GM12878 (cell line): ENCODE data around the gene ACVR1B. TPM values are rescaled to one million over a fixed set of nuclear protein-coding genes. Genes with fewer than 3 reads are reported as not detected.

Experiments
- ATAC-seq: fragments of 200-7000 bp; cut with Tn5 transposase; 3 replicates; pipeline ENCODE4 v1.9.1; 2020; ENCODE audit warnings: mild to moderate bottlenecking, moderate library complexity
- BruUV-seq: library from RNA; stranded (reverse); fragments of 400-500 nt; replicated peaks from 2 replicates; lab custom pipeline; 2021; lab: Mats Ljungman, UMichigan
- CTCF ChIA-PET: fragments of 300-600 bp; sonication (Branson Sonifier 250); formaldehyde crosslinking; extraction: SDS; loops from one replicate; lab custom pipeline; 2021; ENCODE audit warnings: inconsistent platforms; lab: Yijun Ruan, JAX
- POLR2A ChIA-PET: fragments of 350-600 bp; formaldehyde crosslinking; extraction: SDS; loops from one replicate; lab custom pipeline; 2021; ENCODE audit warnings: inconsistent platforms; lab: Charles Lee
- RAD21 ChIA-PET: fragments of 300-600 bp; sonication (Branson Sonifier 250); formaldehyde crosslinking; loops from one replicate; lab custom pipeline; 2023; ENCODE audit warnings: antibody characterized with exemption; ENCODE audit not compliant: unreplicated experiment; lab: Charles Lee
- SMC1A ChIA-PET: fragments of 300-600 bp; sonication (Branson Sonifier 250); formaldehyde crosslinking; loops from one replicate; lab custom pipeline; 2023; ENCODE audit not compliant: unreplicated experiment, uncharacterized antibody; lab: Charles Lee
- DNase-seq: peaks from one replicate; pipeline ENCODE4 v3.0.0-alpha.2; 2011; ENCODE audit warnings: low read depth, low spot score
- FAIRE-seq: peaks from 3 replicates; lab custom pipeline; 2011; peaks lifted over from hg19 to GRCh38; lab: Jason Lieb, UNC
- H2AFZ ChIP-seq: 2 replicates; pipeline ENCODE4 v1.6.0; 2011; ENCODE audit warnings: low read depth, low read length, control low read depth; ENCODE audit not compliant: control insufficient read depth
- H3K27ac ChIP-seq: 2 replicates; pipeline ENCODE4 v1.5.1; 2011; ENCODE audit warnings: control low read depth; ENCODE audit not compliant: control insufficient read depth, insufficient read depth
- H3K27me3 ChIP-seq, 2 experiments: replicated peaks in 1 of 2; 2 replicates each; pipeline versions ENCODE4 v1.6.0 to v1.6.1; 2011; ENCODE audit warnings: low read length in 1 of 2; ENCODE audit not compliant: control insufficient read depth in 2 of 2, insufficient read depth in 2 of 2
- H3K36me3 ChIP-seq, 2 experiments: 2 replicates each; pipeline ENCODE4 v1.5.1; 2011; ENCODE audit warnings: low read length in 1 of 2; ENCODE audit not compliant: control insufficient read depth in 2 of 2, insufficient read depth in 2 of 2
- H3K4me1 ChIP-seq: 2 replicates; pipeline ENCODE4 v1.6.1; 2011; ENCODE audit warnings: mild to moderate bottlenecking, low read length, moderate library complexity, mixed read lengths; ENCODE audit not compliant: control insufficient read depth, insufficient read depth
- H3K4me2 ChIP-seq: 2 replicates; pipeline ENCODE4 v1.6.0; 2011; ENCODE audit warnings: control low read depth; ENCODE audit not compliant: control insufficient read depth, insufficient read depth
- H3K4me3 ChIP-seq: fragments of 200-600 bp; sonication (generic); 2 replicates; pipeline ENCODE4 v1.5.1; 2016
- H3K79me2 ChIP-seq: 2 replicates; pipeline ENCODE4 v1.6.0; 2011; ENCODE audit warnings: low read length; ENCODE audit not compliant: control insufficient read depth, insufficient read depth
- H3K9ac ChIP-seq: 2 replicates; pipeline ENCODE4 v1.8.0; 2011; ENCODE audit warnings: low read length, control low read depth, mixed read lengths; ENCODE audit not compliant: control insufficient read depth, insufficient read depth
- H3K9me3 ChIP-seq: replicated peaks from 3 replicates; pipeline ENCODE4 v1.5.1; 2011; ENCODE audit warnings: mild to moderate bottlenecking, low read length; ENCODE audit not compliant: control insufficient read depth, insufficient read depth
- H4K20me1 ChIP-seq: 2 replicates; pipeline ENCODE4 v1.6.0; 2011; ENCODE audit not compliant: control insufficient read depth, insufficient read depth
- BCL11A ChIP-seq: IDR thresholded peaks from 2 replicates; pipeline ENCODE4 v1.6.1; 2011; ENCODE audit warnings: low read depth, low read length
- CREB1 ChIP-seq: IDR thresholded peaks from 2 replicates; pipeline ENCODE4 v1.6.1; 2012; ENCODE audit warnings: low read depth, mild to moderate bottlenecking, inconsistent platforms
- NR2F1 ChIP-seq: fragments of 450-650 bp; conservative IDR thresholded peaks from 2 replicates; pipeline ENCODE4 v1.6.1; 2017; ENCODE audit warnings: mild to moderate bottlenecking
- POLR2A ChIP-seq: IDR thresholded peaks from 2 replicates; pipeline ENCODE4 v1.6.1; 2011; ENCODE audit warnings: low read depth, mild to moderate bottlenecking, low read length
- POLR2AphosphoS2 ChIP-seq: IDR thresholded peaks from 2 replicates; pipeline ENCODE4 v1.6.1; 2011; ENCODE audit warnings: low read depth, mild to moderate bottlenecking, low read length, improper control_type of control experiment, moderate library complexity
- POLR2AphosphoS5 ChIP-seq: IDR thresholded peaks from 2 replicates; pipeline ENCODE4 v1.6.1; 2011; ENCODE audit warnings: mild to moderate bottlenecking, low read length, inconsistent platforms
- WGBS: methylation state at CpG from one replicate; pipeline ENCODE4 v1.1.6; 2016; ENCODE audit warnings: low lambda C conversion rate; ENCODE audit not compliant: insufficient replicate concordance, insufficient coverage; ENCODE audit errors: missing lambda C conversion rate; 5-methylcytosine and 5-hydroxymethylcytosine counted together
- in situ Hi-C: fragments of 300-500 bp; cut with MboI; formaldehyde crosslinking; loops from 9 replicates; pipeline ENCODE4 v1.14.3; 2018; ENCODE audit warnings: mixed read lengths
- intact Hi-C: fragments of 100-400 bp; cut with micrococcal nuclease; formaldehyde crosslinking; loops from one replicate; pipeline ENCODE4 v1.14.2; 2022; ENCODE audit not compliant: unreplicated experiment
- polyA plus RNA-seq, 11 experiments: library from polyadenylated mRNA; depleted of rRNA in 4 of 11; unstranded in 6 of 11; stranded (reverse) in 5 of 11; fragments of >200 nt; fragmentation: Nextera tagmentation in 4 of 11; fragmentation: Illumina TruSeq in 1 of 11; extraction: Ambion mirVana in 4 of 11; extraction: Trizol in 1 of 11; gene quantifications; 1 replicate in 1 of 11; 2 replicates in 10 of 11; pipeline versions ENCODE4 v1.2.1 to v1.2.3, GENCODE V29; 2011 to 2016; ENCODE audit warnings: inconsistent platforms in 2 of 11, missing spikeins in 2 of 11, low read depth in 1 of 11
- total RNA-seq, 4 experiments: library from RNA; depleted of rRNA in 3 of 4; stranded (reverse); fragments of >200 nt in 3 of 4; fragmentation: Illumina TruSeq in 1 of 4; extraction: Trizol in 1 of 4; gene quantifications; 2 replicates each; pipeline versions ENCODE4 v1.2.1 to v1.2.3, GENCODE V29; 2013 to 2021

ACVR1B gene
- total and polyA plus RNA-seq, 10 of the 15 experiments (the other 5 are each of a cell fraction or from before 2014, with no cell fraction given): 0.02 to 0.69 (median 0.16) TPM; not detected in 2

- DNase-seq (no peak), FAIRE-seq (no peak), ATAC-seq (peak; percentile 44)
- Histone ChIP-seq H3K9me3 (no peaks in the 10 kb centered on the region), H3K4me3 (no peak within 1 kb of the TSS), H3K36me3 (no peaks in the 10 kb centered on the region), H3K4me2 (peak within 1 kb of the TSS; percentile 44), H4K20me1 (no peaks in the 10 kb centered on the region), H3K4me1 (peaks cover 11% of the 10 kb centered on the region), H3K79me2 (no peaks in the 10 kb centered on the region), H2AFZ (no peak within 1 kb of the TSS; the same call in 1 of the 2 replicates), H3K27ac (no peak within 1 kb of the TSS), H3K27me3 (peaks cover 9 to 21% of the 10 kb centered on the region in 2 experiments; a peak in 3 of 4 replicates), H3K9ac (no peak within 1 kb of the TSS)
- in situ Hi-C loops: no loop called here
- CTCF ChIA-PET: interaction anchor here (0.9 to 11.3 kb wide), 3 partner anchors 13 to 65 kb away, joined by 3 to 412 read pairs (median 3); no protein-coding TSS in a partner anchor
- RAD21 ChIA-PET: interaction anchor here (0.6 to 6.1 kb wide), 4 partner anchors 17 to 271 kb away, joined by 3 to 131 read pairs (median 4); no protein-coding TSS in a partner anchor
- TF ChIP-seq BCL11A (no peak), POLR2AphosphoS5 (peak; percentile 62; the same call in 1 of the 2 replicates), POLR2A (peak; percentile 62), POLR2AphosphoS2 (no peak), NR2F1 (0 out of 2 replicates have a peak, but pooled peaks have one; percentile 23), CREB1 (no peak)
- no TSS peak for BruUV-seq
- SMC1A ChIA-PET: interaction anchor here (1.3 to 4.6 kb wide), 4 partner anchors 9 to 29 kb away, joined by 3 to 92 read pairs (median 20); no protein-coding TSS in a partner anchor
- intact Hi-C loops: no loop called here
- WGBS: 0% methylated on average over 20 of the region's 60 CpGs
- POLR2A ChIA-PET: interaction anchor here (0.9 kb wide), 1 partner anchor 16 kb away, joined by 3 read pairs; no protein-coding TSS in a partner anchor
These were observed 55.2 kb downstream of the ACVR1B start, which contains the start of gene TAMALIN for GRCh38 chr12:52006726-52007157. TSS of gene TAMALIN (plus strand) at chr12:52006946. CDS start at chr12:52007020, 74 bp downstream.
